Stimulated activated CD8-positive, alpha-beta memory T cell treated with anti-CD3 and anti-CD28 coated beads, Interleukin-7, amount 100 ng/mL, for 48 hours (primary cell): ENCODE measurements around the gene TBX20.
"Not testable (repeated sequence)": the region's sequence is repeated elsewhere in the genome, so short reads cannot be mapped to it uniquely, and the experiment has no call there.

Experiments used
- DNase-seq, 2 donors: peaks; one replicate each; pipeline ENCODE4 v3.0.0-alpha.2; 2020; ENCODE audit warnings: low read depth in 1 of 2; ENCODE audit errors: extremely low read depth in 1 of 2

The TBX20 gene

DNA sequence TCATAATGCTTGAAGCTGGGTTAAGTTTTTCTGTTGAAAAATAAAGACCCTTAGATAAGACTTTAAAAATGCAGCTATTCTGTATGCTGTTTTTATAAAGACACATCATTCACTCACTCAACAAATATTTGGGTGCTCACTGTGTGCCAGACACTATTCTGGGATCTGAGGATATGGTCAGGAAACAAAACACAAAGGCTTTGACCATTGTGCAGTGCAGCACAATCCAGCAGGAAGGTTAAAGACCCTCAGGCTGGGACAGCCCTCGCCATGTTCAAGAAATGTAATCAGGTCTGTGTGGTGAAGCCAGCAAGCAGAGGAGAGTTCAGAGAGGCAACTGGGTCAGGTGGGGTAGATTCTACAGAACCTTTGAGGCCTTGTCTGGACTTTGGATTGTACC, 31.5 kb downstream of the TBX20 start:
- DNase-seq: not testable (repeated sequence)

- DNase-seq: not testable (repeated sequence)
These were observed 33.7 kb downstream of the TBX20 start for GRCh38 chr7:35220176-35220575.

GRCh38 chr7:35216033-35216432, 37.9 kb downstream of the TBX20 start:
- DNase-seq: not testable (repeated sequence)

DNA sequence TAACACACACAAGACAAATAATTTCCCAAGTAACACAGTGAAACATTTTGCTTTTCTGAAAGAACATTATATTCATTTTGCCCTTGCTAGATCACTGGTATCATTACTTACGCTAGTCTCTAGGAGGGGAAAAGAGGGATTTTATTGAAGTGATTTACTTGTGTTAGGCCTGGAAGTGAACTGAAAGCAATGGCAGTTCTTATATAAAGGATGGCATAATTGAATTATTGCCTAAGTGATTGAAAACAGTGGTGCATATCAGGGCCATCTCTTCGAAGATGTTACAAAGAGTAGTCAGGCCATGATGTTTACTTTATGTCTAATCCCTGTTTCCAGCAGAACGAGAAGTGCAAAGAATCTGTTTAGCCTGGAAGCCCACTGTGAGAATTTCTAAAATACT, 38.8 kb downstream of the TBX20 start:
- DNase-seq: not testable (repeated sequence)

DNA sequence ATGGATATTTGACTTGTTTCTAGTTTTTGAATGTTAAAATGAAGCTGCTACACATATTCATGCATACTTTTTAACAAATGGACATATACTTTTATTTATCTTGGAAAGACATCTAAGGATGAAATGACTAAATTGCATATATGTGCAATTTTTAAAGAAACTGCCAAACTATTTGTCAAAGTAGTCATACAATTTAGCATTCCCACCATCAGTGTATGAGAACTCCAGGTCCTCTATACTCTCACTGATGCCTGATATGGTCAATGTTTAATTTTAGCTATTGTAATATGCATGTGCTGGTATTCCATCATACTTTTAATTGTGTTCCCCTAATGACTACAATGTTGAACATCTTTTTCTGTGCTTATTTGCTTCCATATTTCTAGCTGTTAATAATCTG, 47.0 kb downstream of the TBX20 start:
- not testable (repeated sequence) for DNase-seq

- not testable (repeated sequence) for DNase-seq
These were observed 49.0 kb downstream of the TBX20 start for GRCh38 chr7:35204850-35205249.

GRCh38 chr7:35204031-35204430, 49.9 kb downstream of the TBX20 start:
- DNase-seq: not testable (repeated sequence)

DNA sequence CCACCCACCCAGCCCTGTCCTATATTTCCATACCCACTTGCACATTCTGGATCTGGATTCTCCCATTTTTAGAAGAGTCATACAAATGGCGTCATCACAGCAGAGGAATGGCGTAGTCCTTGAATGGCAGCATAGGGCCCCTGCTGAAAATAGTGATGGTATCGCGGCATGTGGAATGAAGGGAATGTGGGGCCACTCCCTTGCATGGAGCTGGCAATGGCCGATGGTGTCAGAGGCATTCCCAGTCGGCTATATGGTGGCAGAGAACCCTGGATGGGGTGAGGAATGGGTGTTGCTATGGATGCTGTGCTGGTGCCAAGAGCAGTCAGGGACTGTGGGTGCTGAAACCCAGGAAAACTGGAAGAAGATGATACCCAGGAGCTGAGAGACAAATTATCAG, 51.5 kb downstream of the TBX20 start:
- not testable (repeated sequence) for DNase-seq

DNA sequence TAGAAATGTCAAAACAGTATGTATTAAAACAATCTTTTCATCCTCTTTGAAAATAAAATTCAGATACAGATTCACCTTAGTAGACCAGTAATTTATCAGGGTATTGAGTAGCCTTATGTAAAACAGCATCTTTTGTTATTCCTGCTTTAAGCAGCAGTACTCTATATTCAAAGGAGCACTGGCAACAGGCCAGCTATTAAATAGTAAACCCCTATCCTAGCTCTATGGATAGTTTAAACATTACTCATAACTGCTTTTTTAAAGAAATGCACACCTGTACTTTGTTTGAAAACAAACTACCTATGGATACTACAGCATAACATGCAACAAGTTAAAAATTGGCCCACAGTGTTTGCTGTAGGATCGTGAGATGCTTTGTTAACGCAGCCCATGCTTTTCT, 53.7 kb downstream of the TBX20 start:
- not testable (repeated sequence) for DNase-seq

DNA sequence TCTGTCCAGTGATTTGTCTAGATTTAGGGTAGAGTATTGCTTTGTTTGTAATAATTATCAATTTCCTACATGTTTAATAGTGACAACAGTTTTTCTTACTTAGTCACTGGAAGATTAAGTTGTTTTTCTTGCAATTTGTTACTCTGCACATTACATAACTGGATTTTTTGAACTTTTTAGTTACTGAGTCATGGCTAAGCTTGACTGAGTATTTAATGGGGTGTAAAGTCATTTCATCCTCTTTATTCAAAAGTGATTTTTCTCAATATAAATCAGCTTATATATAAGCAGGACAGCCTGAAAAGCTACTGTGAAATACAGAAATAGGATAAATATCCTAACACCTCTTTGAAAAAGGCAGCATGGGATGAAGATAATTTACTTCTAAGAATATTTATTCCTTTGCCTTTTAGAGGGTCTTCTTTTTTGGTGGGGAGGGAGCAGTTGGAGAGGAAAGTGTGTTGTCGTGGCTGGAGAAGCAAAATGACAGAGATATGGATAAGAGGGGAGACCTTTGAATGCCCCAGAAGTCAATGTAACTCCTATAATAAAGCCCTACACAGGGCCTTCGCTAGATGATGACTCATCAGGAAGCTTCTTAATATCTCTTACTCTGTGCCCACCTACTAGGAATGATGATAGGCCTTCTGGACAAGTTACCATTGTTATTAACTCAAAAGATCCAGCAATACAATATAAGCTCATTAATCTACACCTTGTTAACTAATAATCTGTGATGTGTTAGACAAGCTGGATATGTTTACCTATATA, 55.3 kb downstream of the TBX20 start:
- DNase-seq: not testable (repeated sequence)

GRCh38 chr7:35191571-35191970, 62.3 kb downstream of the TBX20 start:
- DNase-seq: not testable (repeated sequence)

DNA sequence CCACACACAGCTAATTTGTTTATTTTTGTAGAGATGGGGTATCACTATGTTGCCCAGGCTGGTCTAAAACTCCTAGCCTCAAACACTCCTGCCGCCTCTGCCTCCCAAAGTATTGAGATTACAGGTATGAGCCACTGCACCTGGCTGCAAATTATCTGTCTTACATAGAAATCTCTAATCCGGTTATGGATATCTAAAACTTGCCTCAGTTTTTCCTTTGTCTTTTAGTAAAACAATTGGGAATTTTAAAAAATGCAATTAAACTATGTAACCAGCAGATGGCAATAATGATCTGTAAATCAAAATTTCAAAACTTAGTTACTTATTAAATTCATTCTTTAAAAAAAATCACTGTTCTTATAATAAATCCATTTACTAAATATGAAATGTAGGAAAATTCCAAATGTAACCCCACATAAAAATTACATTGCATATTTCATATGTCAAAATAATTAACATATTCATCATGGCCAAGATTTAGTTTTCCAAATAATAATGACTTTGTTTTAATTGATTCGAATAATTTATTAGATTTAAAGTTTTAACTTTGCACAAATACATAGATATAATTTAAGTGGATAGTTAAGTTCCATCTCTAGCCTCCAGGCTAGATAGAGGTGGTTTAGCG, 63.6 kb downstream of the TBX20 start:
- DNase-seq: not testable (repeated sequence)

DNA sequence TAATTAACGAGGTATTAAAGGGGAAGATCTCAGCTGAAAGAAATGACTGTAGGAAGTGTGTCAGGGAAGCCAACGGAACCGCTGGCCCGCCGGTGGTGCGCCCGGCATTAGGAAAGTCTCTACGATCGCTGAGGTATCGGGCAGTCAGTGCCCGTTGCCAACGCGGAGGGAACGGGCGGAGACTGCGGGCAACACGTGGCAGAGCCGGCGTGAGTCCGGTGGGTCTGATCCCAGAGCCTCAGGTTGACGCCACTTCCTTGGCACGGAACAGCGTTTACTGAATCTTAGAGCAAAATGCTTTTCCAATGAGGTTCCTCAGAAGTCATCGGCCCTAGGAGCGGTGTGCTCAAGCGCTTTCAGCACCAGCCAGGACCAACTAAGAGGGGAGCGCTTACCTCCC, 67.1 kb downstream of the TBX20 start:
- not testable (repeated sequence) for DNase-seq

DNA sequence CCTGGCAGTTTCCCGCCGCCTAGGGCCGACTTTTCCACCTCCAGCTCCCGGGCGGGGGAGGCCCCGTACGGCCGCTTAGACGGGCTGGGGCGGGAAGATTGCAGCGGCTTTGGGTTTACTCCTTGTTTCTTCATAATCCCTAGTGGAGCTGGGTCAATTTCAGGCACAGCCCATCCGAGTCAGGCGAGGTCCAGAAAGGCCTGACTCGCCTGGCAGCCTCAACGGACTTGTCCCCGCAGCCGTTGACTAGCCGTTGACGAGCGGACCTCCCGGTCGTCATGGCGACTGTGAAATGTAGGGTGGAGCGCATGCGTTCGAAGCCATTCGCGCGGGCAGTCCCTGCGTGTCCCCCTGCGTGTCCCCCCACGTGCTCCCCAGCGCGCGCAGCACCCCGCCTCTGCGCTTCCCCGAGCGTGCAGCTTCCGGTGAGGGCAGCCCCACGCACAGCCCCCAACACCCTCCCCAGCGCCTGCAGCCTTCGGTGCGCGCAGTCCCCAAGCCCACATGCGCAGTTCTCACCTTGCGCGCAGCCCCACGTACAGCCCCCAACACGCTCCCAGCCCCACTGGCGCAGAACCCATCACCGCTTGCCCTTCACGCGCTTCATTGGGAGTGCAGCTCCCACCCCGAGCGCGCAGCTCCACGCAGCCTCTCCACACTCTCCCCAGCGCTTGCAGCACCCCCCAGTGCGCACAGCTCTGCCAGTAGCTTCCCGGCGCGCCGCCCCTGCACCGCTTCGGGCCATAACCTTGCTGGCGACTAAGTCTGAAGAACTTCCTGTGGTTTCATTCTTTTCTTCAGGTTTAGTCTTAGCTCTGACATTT, 67.8 kb downstream of the TBX20 start:
- DNase-seq: no peak

DNA sequence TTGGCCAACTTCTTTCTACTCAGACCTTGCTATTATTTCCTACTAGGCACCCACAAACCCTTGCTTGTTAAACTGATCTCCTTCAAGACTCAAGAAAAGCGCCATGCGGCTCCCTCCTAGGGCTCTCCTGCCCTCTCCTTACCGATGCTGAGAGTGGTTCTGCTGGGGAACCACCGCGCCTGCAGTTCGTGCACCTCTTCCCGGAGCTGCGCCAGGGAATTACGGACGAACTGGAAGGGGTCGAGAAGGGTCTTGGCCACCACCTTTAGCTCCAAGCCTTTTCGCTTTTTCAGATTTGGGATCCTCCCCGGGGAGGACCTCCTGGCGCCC, 68.4 kb downstream of the TBX20 start:
- not testable (repeated sequence) for DNase-seq

DNA sequence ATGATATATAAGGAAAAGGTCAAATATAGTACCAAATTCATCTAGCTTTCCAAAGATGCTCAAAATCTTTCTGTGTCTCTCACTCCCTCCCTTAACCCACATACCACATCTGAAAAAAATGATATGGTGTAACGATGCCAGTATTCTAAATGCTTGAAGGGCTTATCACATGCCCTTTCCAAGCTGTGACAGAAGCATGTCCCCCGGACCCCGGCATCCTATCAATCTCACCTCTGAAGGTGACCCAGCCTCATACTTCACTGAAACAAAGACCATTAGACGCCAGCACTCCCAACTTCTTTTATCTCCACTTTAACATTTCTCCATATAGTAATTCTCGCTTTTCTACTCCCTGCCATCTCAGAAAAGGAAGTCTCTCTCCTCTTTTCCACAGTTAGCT, 68.9 kb downstream of the TBX20 start:
- DNase-seq: not testable (repeated sequence)

- not testable (repeated sequence) for DNase-seq
These were observed 69.9 kb downstream of the TBX20 start for GRCh38 chr7:35183873-35184503.

- DNase-seq: not testable (repeated sequence)
These were observed 73.2 kb downstream of the TBX20 start for GRCh38 chr7:35180665-35181064.

GRCh38 chr7:35173176-35173575, 80.7 kb downstream of the TBX20 start:
- not testable (repeated sequence) for DNase-seq

DNA sequence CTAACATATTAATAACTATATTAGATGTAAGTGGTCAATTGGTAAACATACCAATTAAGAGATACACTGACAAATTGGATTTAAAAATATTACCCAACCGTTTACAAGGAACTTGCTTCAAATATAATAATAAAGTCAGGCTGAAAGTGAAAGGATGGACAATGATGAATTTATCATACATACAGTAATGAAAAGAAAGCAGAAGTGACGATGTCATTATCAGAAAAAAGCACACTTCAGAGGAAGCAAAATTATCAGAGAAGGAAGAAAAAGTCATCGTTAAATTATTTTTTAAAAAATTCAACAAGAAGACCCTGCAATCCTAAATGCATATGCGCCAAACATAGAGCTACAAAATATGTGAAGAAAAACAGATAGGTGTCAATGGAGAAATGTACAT, 81.8 kb downstream of the TBX20 start:
- not testable (repeated sequence) for DNase-seq

DNA sequence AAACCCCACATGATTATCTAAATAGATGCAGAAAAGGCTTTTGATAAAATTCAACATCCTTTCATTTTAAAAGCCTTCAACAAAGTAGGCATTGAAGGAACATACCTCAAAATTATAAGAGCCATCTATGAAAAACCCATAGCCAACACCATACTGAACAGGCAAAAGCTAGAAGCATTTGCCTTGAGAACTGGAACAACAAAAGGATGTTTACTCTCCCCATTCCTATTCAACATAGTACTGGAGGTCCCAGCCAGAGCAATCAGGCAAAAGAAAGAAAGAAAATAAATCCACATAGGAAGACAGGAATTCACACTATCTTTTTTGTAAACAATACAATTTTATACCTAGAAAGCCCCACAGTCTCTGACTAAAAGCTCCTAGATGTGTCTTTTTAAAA, 86.2 kb downstream of the TBX20 start:
- not testable (repeated sequence) for DNase-seq
